ENCODE measurements around the gene EFS.

Gene EFS

DNA sequence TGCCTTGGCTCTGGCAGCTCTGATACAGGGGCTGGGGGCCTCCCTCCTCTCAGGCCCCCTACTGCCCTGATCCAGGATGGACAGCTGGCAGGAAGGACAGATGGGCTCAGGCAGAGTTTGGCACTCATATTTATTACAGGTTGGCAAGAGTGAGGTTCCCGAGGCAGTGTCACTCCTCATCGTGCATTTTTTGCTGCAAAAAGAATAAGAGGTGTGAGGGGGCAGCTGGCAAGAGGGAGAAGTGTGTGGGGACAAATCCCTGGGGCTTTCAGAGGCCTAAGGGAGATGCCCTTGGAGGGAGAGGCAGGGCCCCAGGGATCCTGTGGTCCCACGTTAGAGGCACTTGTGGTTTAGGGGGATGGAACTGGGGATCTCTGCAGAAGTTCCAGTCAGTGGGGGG lies 16.9 kb upstream of the EFS start:
- intact Hi-C loops (cut with DNase I), result loop anchor here (2.0 kb wide), 1 partner anchor 53 kb away; no protein-coding TSS in a partner anchor
- no peak for DNase-seq

- no peak for DNase-seq
- intact Hi-C loops (cut with DNase I), result loop anchor here (2.0 kb wide), 1 partner anchor 52 kb away; no protein-coding TSS in a partner anchor
These were observed 16.0 kb upstream of the EFS start for GRCh38 chr14:23380976-23381375.

DNA sequence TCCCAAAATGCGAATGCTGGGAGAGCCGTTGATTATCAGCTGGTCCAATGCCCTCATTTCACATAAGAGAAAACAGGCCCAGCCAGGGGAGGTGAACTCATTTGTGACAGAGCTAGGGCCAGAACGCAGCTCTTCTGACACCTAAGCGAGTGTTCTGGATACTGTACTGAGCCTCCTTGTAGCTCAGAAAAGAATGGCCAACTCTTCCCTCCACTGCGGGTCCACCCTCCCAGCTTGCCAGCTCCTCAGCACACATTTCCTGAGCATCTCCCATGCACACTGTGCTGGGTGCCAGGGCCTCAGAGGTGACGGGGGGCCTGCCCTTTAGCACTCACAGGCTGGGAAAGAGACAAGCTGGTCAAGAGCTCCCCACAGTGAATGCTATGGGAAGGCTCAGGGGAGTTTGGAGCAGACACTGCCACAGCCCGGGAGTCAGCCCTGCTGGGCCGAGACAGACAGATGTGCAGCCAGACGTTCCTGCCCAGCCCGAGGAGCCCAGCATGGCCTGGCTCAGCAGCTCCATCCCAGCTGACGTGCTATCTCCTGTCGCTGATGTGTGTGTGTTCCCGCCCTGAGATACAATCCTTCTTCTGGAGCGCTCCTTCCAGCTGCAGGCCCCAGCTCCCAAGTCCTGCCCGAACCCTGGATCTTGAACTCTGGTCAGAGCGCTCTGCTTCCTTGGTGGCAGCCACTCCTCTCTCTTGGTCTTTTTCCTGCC lies 15.4 kb upstream of the EFS start:
- intact Hi-C loops (cut with DNase I), result loop anchor here (2.0 kb wide), 1 partner anchor 52 kb away; no protein-coding TSS in a partner anchor
- DNase-seq, result peak in 23 of 42 donors; percentile 10 to 75 (median 45)

DNA sequence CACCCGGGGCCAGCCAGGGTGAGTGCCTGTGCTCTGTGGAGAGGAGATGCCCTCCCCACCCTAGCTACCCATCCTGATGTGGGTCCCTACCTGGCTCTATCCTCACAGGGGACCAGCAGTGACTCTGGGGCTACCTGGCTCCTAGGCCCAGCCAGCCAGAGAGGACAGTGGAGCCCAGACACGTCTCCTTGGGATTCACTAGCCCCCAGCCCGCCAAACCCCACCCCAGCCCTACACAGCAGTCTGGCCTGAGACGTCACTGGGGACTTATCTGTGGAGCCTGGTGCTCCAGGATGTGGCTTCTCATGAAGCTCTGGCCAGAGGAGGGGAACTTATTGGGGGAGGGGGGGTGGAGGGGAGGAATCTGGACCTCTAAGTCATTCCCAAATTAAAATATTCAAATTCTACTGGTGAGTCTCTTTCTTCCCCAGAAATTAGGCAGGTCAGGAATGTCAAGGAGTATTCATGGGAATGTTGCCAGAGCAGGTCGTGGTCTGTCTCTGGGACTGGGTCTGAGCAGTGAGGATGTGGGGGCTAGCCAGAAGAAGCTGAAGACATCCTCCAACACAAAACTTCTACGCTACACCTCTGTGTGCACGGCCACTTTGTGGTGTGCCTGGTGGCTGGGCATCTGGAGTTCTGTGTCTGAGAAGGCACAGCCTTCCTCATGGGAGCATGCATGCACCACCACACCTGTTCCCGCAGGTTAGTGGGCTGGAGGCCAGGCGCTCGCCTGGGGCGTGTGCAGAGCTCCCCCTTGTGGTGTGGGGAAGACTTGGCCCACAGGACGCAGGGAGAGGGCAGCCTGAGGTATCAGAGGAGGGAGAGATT lies 14.6 kb upstream of the EFS start:
- peak in 35 of 42 donors; percentile 8 to 85 (median 60) for DNase-seq
- intact Hi-C loops (cut with DNase I), result loop anchor here (2.0 kb wide), 1 partner anchor 51 kb away; no protein-coding TSS in a partner anchor

DNA sequence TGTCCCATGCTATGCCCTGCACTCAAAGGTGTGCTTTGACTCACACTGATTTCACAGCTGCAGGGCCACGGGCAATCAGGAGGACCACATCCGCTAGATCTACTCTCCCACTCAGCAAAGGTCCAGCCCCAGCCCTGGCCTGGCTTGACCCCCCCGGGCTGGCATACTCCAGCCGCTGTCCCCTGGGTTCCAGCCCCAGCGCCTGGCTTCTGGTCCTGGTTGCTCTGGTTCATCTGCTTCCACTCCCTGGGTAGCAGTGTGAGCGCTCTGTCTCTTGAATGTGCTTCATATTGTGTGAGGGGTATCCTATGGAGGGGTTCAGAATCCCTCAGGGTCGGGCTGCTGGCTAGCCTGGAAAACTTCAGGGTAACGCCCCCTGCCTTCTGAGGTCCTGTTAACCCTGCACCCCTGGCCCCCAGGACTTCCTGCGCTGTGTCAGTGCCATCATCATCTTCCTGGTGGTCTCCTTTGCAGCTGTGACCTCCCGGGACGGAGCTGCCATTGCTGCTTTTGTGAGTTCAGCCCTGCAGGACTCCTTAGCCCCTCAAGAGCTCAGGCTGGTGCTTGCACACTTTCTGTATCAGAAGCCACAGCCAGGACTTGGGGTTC lies 13.7 kb upstream of the EFS start:
- intact Hi-C loops (cut with DNase I), result no loop called here
- DNase-seq, result peak in 8 of 42 donors; percentile 9 to 49 (median 32)

DNA sequence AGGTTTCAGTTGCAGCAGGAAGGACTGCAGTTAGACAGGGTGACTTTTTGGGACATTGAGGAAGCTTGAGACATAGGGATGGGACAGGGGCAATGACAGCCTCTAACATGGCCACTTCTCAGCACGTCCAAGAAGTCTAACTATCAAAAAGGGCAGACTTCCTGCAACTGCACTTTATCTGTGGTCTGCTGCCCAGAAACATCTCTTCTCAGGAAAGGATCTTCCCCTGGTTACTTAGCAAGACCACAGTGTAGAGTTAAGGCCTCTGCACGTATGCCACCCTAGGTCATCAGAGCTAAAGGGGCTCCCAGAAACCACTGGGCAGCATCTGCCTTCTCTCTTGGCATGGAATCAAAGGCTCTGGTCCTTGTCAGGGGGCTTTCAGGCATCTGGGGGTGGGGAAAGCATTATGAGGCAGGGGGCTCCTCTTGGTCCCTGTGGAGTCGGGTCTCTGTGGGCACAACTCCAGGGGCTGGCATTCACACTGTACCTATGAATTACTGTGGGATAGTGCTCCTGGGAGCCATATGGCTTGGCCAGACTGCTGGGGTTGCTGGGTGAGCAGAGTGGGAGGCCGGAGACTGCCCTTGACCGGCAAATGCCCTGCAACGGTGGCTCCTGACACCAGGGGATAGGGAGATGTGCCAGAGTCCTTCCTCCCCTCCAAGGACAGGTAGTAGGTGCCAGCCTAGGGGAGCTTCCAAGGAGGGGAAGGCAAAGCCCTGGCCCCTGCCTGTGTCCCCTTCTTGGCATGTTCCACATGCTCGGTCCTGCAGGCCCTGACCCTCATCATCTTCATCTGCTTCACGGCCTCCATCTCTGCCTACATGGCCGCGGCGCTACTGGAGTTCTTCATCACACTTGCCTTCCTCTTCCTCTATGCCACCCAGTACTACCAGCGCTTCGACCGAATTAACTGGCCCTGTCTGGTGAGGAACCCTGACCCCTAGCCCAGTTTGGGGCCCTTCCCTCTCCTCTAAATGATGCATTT lies 12.9 kb upstream of the EFS start:
- peak in 2 of 42 donors; percentile 24 to 48 for DNase-seq
- intact Hi-C loops (cut with DNase I), result no loop called here

DNA sequence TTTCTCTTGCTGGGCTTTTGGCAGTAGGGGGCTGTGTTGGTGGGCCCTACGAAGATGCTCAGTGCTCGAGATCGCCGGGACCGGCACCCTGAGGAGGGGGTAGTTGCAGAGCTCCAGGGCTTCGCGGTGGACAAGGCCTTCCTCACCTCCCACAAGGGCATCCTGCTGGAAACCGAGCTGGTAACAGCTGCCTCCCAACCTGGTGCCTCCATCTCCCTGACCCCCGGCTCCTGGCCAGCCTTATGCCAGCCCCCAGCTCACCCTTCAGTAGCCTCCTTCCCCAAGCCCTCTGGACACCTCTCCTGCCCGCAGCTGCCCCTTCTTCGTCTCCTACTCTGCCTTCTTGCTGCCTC lies 12.2 kb upstream of the EFS start:
- DNase-seq, result peak in 2 of 42 donors; percentile 25 to 47
- intact Hi-C loops (cut with DNase I), result no loop called here

DNA sequence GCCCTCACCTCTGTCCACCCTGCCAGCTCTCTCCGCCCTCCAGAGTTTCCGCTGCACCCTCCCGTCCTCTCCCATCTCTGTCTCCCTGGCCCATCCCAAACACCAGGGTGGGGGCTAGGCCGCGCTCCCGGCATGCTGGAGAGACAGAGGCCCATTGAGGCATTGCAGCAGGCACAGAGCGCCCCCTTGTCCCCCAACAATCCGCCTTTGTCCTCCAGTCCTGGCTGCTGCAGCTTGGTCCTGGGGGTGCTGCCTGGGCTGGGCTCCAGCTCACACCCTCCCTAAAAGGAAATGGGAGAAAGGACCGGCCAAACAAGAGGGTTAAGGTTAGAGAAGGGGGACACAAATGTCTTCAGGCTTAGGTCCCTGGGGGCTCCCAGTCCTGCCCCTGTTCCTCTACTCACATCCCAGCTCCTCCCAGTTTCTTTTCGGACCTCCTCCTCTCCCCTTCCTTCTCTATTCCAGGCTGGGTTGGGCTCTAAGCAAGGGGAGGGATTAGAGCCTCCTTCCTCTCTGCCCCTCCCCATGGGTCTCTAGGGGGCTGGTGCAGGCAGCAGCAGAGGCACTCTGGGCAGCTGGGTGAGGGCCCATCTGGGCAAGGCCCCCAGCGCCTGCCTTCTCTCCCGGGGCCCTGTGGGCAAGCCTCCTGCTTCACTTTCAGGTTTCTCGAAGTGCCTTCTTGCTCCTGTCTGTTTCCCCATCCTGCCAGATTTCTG lies 11.7 kb upstream of the EFS start, which contains the start of gene CMTM5:
CMTM5 (plus strand) TSS at position 565 of the 716 bp plus-strand sequence. CDS start 206 bp downstream, outside the sequence.
- DNase-seq, result peak; percentile 89 to 99 (median 96)
- intact Hi-C loops (cut with DNase I), result no loop called here

DNA sequence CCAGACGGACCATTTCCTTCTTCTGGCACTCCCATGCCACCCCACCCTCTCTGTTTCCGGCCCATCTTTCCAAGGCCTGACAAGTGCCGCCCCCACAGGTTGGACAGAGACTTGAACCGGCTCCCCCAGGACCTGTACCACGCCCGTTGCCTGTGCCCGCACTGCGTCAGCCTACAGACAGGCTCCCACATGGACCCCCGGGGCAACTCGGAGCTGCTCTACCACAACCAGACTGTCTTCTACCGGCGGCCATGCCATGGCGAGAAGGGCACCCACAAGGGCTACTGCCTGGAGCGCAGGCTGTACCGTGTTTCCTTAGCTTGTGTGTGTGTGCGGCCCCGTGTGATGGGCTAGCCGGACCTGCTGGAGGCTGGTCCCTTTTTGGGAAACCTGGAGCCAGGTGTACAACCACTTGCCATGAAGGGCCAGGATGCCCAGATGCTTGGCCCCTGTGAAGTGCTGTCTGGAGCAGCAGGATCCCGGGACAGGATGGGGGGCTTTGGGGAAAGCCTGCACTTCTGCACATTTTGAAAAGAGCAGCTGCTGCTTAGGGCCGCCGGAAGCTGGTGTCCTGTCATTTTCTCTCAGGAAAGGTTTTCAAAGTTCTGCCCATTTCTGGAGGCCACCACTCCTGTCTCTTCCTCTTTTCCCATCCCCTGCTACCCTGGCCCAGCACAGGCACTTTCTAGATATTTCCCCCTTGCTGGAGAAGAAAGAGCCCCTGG lies 10.7 kb upstream of the EFS start:
- intact Hi-C loops (cut with DNase I), result no loop called here
- peak in 2 of 42 donors; percentile 31 to 50 for DNase-seq

- intact Hi-C loops (cut with DNase I), result no loop called here
- DNase-seq, result no peak
These were observed 8.1 kb upstream of the EFS start for GRCh38 chr14:23373041-23373440.

DNA sequence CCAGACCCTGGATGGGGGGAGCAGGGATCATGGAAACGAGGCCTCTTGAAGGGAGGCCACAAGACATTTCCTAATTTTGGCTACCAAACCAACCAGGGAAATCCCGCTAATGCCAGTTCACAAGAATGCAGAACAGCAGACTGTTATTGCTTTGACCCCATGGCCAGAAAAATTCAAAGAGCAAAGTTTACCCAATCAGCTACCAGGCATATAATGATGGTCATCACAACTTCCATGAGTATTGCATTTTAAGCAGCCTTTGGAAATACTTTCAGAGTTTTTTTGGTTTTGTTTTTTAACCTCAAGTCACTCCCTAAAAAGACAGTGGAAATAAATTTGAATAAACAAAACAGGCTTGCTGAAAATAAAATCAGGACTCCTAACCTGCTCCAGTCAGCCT lies 7.5 kb upstream of the EFS start, which contains the start of gene IL25:
IL25 (plus strand) TSS at position 301 of the 400 bp plus-strand sequence.
- no peak for DNase-seq
- intact Hi-C loops (cut with DNase I), result no loop called here

DNA sequence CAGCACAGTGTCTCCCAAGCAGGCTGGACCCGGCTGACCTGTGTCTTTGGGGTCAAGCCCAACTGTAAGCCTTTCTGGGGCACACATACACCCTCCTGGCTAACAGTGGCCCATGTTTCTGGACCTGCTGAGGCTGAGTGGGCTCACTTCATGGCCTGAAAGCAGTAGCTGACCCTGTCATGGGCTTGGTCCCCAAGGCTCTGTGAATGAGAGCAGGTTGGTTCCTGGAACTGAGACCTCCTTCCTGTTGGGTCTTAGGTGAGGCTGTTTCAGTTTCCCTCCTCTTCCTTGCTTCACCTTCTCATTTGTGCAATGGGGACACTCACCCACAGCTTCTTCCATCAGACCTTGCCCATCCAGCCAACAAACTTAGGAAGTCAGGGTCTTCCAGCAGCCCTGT lies 6.9 kb upstream of the EFS start:
- intact Hi-C loops (cut with DNase I), result no loop called here
- no peak for DNase-seq

DNA sequence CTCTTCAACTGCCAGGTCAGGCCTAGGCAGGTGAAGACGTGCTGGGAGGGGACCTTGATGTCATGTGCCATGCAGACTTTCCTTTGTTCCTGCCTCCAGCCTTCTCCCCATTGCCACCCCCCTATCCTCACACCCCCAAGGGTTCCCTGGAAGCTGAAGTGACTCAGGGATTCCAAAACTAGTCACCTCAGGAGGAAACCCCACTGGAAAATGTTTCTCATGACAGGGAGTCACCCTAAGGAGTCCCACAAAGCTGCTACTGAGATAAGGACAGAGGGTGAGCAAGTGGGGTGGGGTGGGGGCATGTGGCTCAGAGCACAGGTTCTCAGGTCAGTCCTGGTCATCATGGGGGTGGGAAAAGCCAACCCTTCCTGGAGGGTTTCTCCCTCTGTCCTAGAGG lies 5.2 kb upstream of the EFS start:
- intact Hi-C loops (cut with DNase I), result no loop called here
- DNase-seq, result no peak

- intact Hi-C loops (cut with DNase I), result no loop called here
- peak; percentile 57 to 92 (median 79) for DNase-seq
These were observed 1.5 kb upstream of the EFS start for GRCh38 chr14:23366426-23366921.

- peak in 33 of 42 donors; percentile 9 to 85 (median 61) for DNase-seq
- intact Hi-C loops (cut with DNase I), result no loop called here
These were observed 907 bp upstream of the EFS start for GRCh38 chr14:23365732-23366425.
